H1 (cell line): ENCODE results near the gene TRABD2A. TPM values are rescaled to one million over a fixed set of nuclear protein-coding genes. Genes with fewer than 3 reads are reported as not detected.
A peak's percentile ranks its signal among the peaks of the same experiment; 100 is the strongest.

ENCODE experiments used
- CBX5 ChIP-seq: fragments of 300-800, 300-1000 bp; sonication (generic); IDR thresholded peaks from 2 replicates; pipeline ENCODE4 v1.7.1; 2016; ENCODE audit warnings: antibody characterized with exemption, low read length, low read depth
- CEBPB ChIP-seq: IDR thresholded peaks from 2 replicates; pipeline ENCODE4 v1.6.1; 2012; ENCODE audit warnings: low read depth, low read length
- CHD1 ChIP-seq: IDR thresholded peaks from 2 replicates; pipeline ENCODE4 v1.6.1; 2012; ENCODE audit warnings: low read depth, low read length, improper control_type of control experiment
- CTBP2 ChIP-seq: IDR thresholded peaks from 2 replicates; pipeline ENCODE4 v1.7.0; 2011; ENCODE audit warnings: borderline replicate concordance, mild to moderate bottlenecking, moderate library complexity, mixed read lengths, low read length; ENCODE audit not compliant: insufficient read depth, insufficient read length
- EP300 ChIP-seq, 2 experiments: IDR thresholded peaks; 1 replicate in 1 of 2; 2 replicates in 1 of 2; pipeline ENCODE4 v1.6.1; 2011 to 2012; ENCODE audit warnings: low read depth in 2 of 2, low read length in 2 of 2, mild to moderate bottlenecking in 2 of 2, borderline replicate concordance in 1 of 2, inconsistent platforms in 1 of 2, moderate library complexity in 1 of 2
- FOSL1 ChIP-seq: IDR thresholded peaks from 2 replicates; pipeline ENCODE4 v1.6.1; 2011; ENCODE audit warnings: mild to moderate bottlenecking, low read depth, low read length, moderate library complexity; ENCODE audit not compliant: insufficient read depth
- JUN ChIP-seq: IDR thresholded peaks from 2 replicates; pipeline ENCODE4 v1.6.1; 2011; ENCODE audit warnings: low read depth, mild to moderate bottlenecking, improper control_type of control experiment, low read length
- KDM1A ChIP-seq: fragments of 200-600, 300-600 bp; sonication (generic); IDR thresholded peaks from 2 replicates; pipeline ENCODE4 v1.7.1; 2016; ENCODE audit warnings: mild to moderate bottlenecking, low read length, borderline replicate concordance
- KDM5A ChIP-seq: fragments of 200-600 bp; IDR thresholded peaks from 2 replicates; pipeline ENCODE4 v1.7.1; 2012; ENCODE audit warnings: mild to moderate bottlenecking, low read length, inconsistent platforms, mixed read lengths
- POLR2AphosphoS5 ChIP-seq: IDR thresholded peaks from 2 replicates; pipeline ENCODE4 v1.6.1; 2011; ENCODE audit warnings: low read depth, low read length
- RXRA ChIP-seq: IDR thresholded peaks from 2 replicates; pipeline ENCODE4 v1.6.1; 2011; ENCODE audit warnings: low read depth, mild to moderate bottlenecking, low read length, moderate library complexity; ENCODE audit not compliant: insufficient read depth
- SAP30 ChIP-seq: fragments of 300-600 bp; sonication (generic); IDR thresholded peaks from 2 replicates; pipeline ENCODE4 v1.7.1; 2012; ENCODE audit warnings: low read length, moderate library complexity, mild to moderate bottlenecking, inconsistent platforms; ENCODE audit not compliant: insufficient read depth, insufficient replicate concordance
- SUZ12 ChIP-seq: fragments of 200-600 bp; sonication (generic); IDR thresholded peaks from 2 replicates; pipeline ENCODE4 v1.6.1; 2012; ENCODE audit warnings: mild to moderate bottlenecking, inconsistent platforms, low read length, moderate library complexity, mixed read lengths
- TEAD4 ChIP-seq: IDR thresholded peaks from 2 replicates; pipeline ENCODE4 v1.6.1; 2012; ENCODE audit warnings: low read depth, low read length, inconsistent platforms, mixed read lengths
- YY1 ChIP-seq: IDR thresholded peaks from 2 replicates; pipeline ENCODE4 v1.6.1; 2011; ENCODE audit warnings: low read depth, mild to moderate bottlenecking, low read length
- polyA plus RNA-seq, 7 experiments: library from polyadenylated mRNA; depleted of rRNA in 3 of 7; stranded (reverse) in 5 of 7; unstranded in 2 of 7; fragments of >200 nt in 5 of 7; fragments of 200-250 nt in 2 of 7; gene quantifications; 1 replicate in 5 of 7; 2 replicates in 1 of 7; 4 replicates in 1 of 7; pipeline versions ENCODE4 v1.2.1 to v1.2.3, GENCODE V29; 2011 to 2013; ENCODE audit warnings: missing spikeins in 2 of 7, mixed read lengths in 2 of 7
- total RNA-seq: library from RNA; stranded (reverse); fragmentation: NEBNext Ultra II Directional; extraction: Animal tissue kit (Norgen Biotek cat#: 25700); gene quantifications from 2 replicates; pipeline ENCODE4 v1.2.1, GENCODE V29; 2021

The TRABD2A gene
- total and polyA plus RNA-seq, 2 of the 8 experiments (the other 6 are each of a cell fraction or from before 2014, with no cell fraction given), result 17.3 to 18.6 TPM

DNA sequence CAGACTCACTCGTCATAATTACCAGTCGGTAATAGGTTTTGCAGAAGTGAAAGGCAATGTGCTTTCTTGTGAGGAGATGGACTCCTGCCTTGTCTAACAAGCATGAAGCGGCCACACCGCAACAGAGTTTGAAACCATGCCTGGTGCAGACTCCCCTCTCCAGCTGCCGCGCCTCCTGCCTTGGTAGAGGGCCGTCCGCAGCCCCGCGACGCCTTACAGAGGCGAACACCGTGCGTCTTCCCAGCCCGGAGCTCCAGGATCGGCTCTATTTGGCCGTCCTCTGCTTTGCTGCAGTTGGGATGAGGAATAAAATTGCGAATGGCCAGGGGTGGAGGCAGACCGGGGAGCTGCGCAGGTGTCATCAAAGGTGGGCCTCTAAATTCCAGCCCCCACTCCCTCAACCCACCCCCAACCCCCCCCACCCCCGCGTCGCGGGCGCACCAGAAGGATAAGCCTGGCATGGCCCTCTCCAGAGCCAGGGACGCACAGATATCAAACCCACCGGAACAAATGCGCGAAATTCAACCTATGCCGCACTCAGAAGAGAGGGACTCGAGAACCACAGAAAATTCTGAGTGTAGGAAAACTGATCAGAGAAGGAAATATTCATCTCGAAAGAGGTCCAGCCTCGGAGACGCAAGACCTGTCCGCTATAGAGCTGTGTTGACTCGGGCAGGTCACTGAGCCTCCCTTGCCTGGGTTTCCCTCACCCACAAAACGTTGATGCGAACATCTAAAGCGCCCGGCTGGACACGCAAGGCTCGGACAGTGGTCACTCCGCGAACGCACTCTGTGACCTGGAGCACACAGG, 1.1 kb downstream of the TRABD2A start (continued):
- no peak for TF ChIP-seq CEBPB
- TF ChIP-seq POLR2AphosphoS5, result no peak
- no peak for TF ChIP-seq YY1
- TF ChIP-seq KDM1A, result peak; percentile 36; the same call in 1 of the 2 replicates
- no peak for TF ChIP-seq CTBP2
- TF ChIP-seq JUN, result no peak
- TF ChIP-seq CBX5, result no peak
- no peak for TF ChIP-seq FOSL1
- no peak for TF ChIP-seq EP300 (IDR thresholded peaks at IDR 0.05; ENCODE audit: borderline replicate concordance in 1 of 2, low read depth in 2 of 2, low read length in 2 of 2)
- no peak for TF ChIP-seq KDM5A
- 0 out of 2 replicates have a peak, but pooled peaks have one; percentile 79 for TF ChIP-seq SUZ12
- TF ChIP-seq RXRA, result no peak
- no peak for TF ChIP-seq TEAD4
- TF ChIP-seq SAP30, result no peak
- no peak for TF ChIP-seq CHD1
- TF ChIP-seq, all 59 proteins: peak for 5
